ENCODE results near the gene NCK2. TPM values are rescaled to one million over a fixed set of nuclear protein-coding genes. Genes with fewer than 3 reads are reported as not detected.

NCK2 gene
- total RNA-seq, 1 experiment from 2014 or later, result 21.6 TPM

DNA sequence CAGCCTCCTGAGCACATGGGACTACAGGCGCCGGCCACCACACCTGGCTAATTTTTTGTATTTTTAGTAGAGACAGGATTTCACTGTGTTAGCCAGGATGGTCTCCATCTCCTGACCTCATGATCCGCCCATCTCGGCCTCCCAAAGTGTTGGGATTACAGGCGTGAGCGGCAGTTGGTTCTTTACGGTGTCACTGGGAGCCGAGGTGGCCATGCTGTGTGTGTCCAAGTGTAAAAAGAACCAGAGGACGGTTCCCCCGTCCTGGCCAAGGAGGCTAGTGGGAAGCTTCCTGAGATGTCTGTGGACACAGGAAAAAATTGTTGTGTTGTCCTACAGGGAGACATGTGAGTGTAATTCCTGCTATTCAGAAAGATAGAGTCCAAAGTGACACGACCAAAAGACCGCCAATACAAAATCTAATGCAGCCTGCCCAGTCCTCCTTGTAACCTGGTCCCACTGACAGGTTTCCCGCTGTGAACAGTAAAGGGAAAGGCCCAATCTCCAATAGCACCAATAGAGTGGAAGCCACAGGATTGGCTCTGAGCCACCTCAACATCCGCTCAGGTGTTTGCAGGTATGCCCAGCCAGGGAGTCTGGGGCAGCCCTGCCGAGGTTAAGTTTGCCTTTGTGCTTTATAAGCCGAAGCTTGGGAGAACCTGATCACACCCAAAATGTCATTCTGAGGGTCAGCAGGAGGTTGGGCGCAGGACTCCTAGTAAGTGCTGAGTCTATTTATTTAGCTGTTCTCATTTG lies 40.6 kb downstream of the NCK2 start:
- Histone ChIP-seq H3K4me1 (ENCODE audit: insufficient read depth, low read length, poor library complexity, severe bottlenecking) (peaks cover 8% of the 10 kb centered on the region), H3K27me3 (replicated peaks; ENCODE audit: insufficient read depth, low read depth, low read length, poor library complexity) (no peaks in the 10 kb centered on the region), H3K9me3 (ENCODE audit: low read depth, low read length, poor library complexity, severe bottlenecking) (no peaks in the 10 kb centered on the region), H3K4me3 (ENCODE audit: low read depth, low read length, poor library complexity, severe bottlenecking) (no peak overlapping the region), H3K27ac (ENCODE audit: low read depth, low read length, poor library complexity, severe bottlenecking) (no peak overlapping the region), H3K36me3 (ENCODE audit: insufficient read depth, low read length, poor library complexity, severe bottlenecking) (no peaks in the 10 kb centered on the region)
- BruUV-seq (replicated peaks), result no TSS peak
- ChIA-PET POLR2A (ENCODE audit: low non-redundant PET) (no interaction called here), CTCF (no interaction called here)
- TF ChIP-seq EZH2 (IDR thresholded peaks at IDR 0.05; ENCODE audit: borderline replicate concordance, low read depth, low read length, poor library complexity, severe bottlenecking), result no peak
- TF ChIP-seq, protein P1, sequence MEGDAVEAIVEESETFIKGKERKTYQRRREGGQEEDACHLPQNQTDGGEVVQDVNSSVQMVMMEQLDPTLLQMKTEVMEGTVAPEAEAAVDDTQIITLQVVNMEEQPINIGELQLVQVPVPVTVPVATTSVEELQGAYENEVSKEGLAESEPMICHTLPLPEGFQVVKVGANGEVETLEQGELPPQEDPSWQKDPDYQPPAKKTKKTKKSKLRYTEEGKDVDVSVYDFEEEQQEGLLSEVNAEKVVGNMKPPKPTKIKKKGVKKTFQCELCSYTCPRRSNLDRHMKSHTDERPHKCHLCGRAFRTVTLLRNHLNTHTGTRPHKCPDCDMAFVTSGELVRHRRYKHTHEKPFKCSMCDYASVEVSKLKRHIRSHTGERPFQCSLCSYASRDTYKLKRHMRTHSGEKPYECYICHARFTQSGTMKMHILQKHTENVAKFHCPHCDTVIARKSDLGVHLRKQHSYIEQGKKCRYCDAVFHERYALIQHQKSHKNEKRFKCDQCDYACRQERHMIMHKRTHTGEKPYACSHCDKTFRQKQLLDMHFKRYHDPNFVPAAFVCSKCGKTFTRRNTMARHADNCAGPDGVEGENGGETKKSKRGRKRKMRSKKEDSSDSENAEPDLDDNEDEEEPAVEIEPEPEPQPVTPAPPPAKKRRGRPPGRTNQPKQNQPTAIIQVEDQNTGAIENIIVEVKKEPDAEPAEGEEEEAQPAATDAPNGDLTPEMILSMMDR (conservative IDR thresholded peaks at IDR 0.05; ENCODE audit: low read depth, low read length), result no peak
- intact Hi-C loops (cut with micrococcal nuclease; ENCODE audit: unreplicated experiment), result no loop called here
- DNase-seq (ENCODE audit: low spot score), result no peak

DNA sequence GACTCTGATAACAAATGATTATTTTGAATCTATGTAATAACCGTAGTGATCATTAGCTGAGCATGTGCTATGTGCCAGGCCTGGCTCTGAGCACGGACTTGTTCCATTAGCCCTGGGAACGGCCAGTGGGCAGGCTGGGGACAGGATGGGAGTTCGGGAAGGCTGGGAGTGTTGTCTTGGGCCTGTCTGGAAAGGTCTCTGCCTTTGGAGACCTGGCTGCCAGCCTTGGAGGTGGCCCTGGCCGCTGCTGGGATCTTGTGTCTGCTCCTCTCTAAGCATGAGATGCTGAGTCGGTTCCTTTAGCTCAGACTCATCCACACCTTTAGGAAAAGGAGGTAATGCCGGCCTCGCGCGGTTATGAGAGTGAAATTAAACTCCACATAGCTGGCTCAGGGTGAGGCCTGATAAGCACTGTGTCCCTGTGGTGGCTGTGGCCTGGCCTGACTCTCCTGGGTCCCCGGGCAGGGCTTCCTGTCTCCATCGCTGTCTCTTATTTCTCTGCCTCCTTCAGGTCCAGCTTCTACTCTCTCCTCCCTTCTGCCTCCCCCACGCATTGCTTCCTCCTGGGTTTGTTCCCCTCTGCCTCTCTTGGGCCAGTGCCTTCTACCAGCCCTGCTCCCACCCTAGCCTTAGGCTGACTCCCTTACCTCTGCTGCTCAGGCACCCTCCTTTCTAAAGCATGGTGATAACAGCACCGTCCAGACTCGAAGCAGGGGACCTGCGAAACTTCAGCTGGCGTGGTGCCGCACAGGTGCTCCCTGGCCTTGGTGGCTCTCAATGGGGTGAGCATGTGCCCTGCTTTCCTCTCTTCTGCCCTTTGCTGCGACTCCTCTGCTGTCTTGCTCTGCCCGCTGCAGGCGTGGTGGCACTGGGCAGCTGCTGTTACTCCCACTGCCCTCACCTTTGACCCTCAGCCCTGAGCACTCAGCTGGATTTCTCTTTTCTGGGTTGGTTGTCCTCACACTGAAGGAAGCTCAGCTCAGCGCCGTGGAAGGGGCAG lies 41.8 kb downstream of the NCK2 start:
- DNase-seq (ENCODE audit: low spot score), result no peak

More for the DNA sequence above, 41.8 kb downstream of the NCK2 start:
- Histone ChIP-seq H3K27ac (ENCODE audit: low read depth, low read length, poor library complexity, severe bottlenecking) (no peak overlapping the region), H3K27me3 (replicated peaks; ENCODE audit: insufficient read depth, low read depth, low read length, poor library complexity) (no peaks in the 10 kb centered on the region), H3K9me3 (ENCODE audit: low read depth, low read length, poor library complexity, severe bottlenecking) (no peaks in the 10 kb centered on the region), H3K36me3 (ENCODE audit: insufficient read depth, low read length, poor library complexity, severe bottlenecking) (no peaks in the 10 kb centered on the region), H3K4me3 (ENCODE audit: low read depth, low read length, poor library complexity, severe bottlenecking) (no peak overlapping the region), H3K4me1 (ENCODE audit: insufficient read depth, low read length, poor library complexity, severe bottlenecking) (peaks cover 16% of the 10 kb centered on the region)
- ChIA-PET POLR2A (ENCODE audit: low non-redundant PET) (no interaction called here), CTCF (no interaction called here)
- no TSS peak for BruUV-seq (replicated peaks)
- intact Hi-C loops (cut with micrococcal nuclease; ENCODE audit: unreplicated experiment), result no loop called here
- TF ChIP-seq EZH2 (IDR thresholded peaks at IDR 0.05; ENCODE audit: borderline replicate concordance, low read depth, low read length, poor library complexity, severe bottlenecking), result no peak
- TF ChIP-seq, protein P1 (conservative IDR thresholded peaks at IDR 0.05; ENCODE audit: low read depth, low read length), result no peak

Measured in A673 (cell line).